ENCODE measurements around the gene NUDT22. TPM values are rescaled to one million over a fixed set of nuclear protein-coding genes. Genes with fewer than 3 reads are reported as not detected.

NUDT22 gene
- total RNA-seq, 1 experiment from 2014 or later = 72.4 TPM

- Histone ChIP-seq H3K4me3 (ENCODE audit: low read depth, low read length, poor library complexity, severe bottlenecking) (peak overlapping the region; percentile 40), H3K27ac (ENCODE audit: low read depth, low read length, poor library complexity, severe bottlenecking) (peak overlapping the region; percentile 93), H3K9me3 (ENCODE audit: low read depth, low read length, poor library complexity, severe bottlenecking) (no peaks in the 10 kb centered on the region), H3K27me3 (replicated peaks; ENCODE audit: insufficient read depth, low read depth, low read length, poor library complexity) (no peaks in the 10 kb centered on the region), H3K4me1 (ENCODE audit: insufficient read depth, low read length, poor library complexity, severe bottlenecking) (peaks cover 63% of the 10 kb centered on the region), H3K36me3 (ENCODE audit: insufficient read depth, low read length, poor library complexity, severe bottlenecking) (peaks cover 37% of the 10 kb centered on the region)
- intact Hi-C loops (cut with micrococcal nuclease; ENCODE audit: unreplicated experiment) = loop anchor here (5.0 kb wide), 1 partner anchor 40 kb away; the partner anchor contains the start of gene PPP1R14B
- ChIA-PET CTCF (interaction anchor here (0.5 to 4.6 kb wide), 8 partner anchors 20 to 242 kb away, joined by 3 to 33 read pairs (median 5); partner anchors contain the start of genes CATSPERZ, DNAJC4 and ESRRA), POLR2A (ENCODE audit: low non-redundant PET) (interaction anchor here (0.6 to 1.8 kb wide), 2 partner anchors 22 to 89 kb away, joined by 4 to 5 read pairs; partner anchors contain the start of gene STIP1)
- no TSS peak for BruUV-seq (replicated peaks)
- TF ChIP-seq, protein P1, sequence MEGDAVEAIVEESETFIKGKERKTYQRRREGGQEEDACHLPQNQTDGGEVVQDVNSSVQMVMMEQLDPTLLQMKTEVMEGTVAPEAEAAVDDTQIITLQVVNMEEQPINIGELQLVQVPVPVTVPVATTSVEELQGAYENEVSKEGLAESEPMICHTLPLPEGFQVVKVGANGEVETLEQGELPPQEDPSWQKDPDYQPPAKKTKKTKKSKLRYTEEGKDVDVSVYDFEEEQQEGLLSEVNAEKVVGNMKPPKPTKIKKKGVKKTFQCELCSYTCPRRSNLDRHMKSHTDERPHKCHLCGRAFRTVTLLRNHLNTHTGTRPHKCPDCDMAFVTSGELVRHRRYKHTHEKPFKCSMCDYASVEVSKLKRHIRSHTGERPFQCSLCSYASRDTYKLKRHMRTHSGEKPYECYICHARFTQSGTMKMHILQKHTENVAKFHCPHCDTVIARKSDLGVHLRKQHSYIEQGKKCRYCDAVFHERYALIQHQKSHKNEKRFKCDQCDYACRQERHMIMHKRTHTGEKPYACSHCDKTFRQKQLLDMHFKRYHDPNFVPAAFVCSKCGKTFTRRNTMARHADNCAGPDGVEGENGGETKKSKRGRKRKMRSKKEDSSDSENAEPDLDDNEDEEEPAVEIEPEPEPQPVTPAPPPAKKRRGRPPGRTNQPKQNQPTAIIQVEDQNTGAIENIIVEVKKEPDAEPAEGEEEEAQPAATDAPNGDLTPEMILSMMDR (conservative IDR thresholded peaks at IDR 0.05; ENCODE audit: low read depth, low read length) = no peak
- no peak for TF ChIP-seq EZH2 (IDR thresholded peaks at IDR 0.05; ENCODE audit: borderline replicate concordance, low read depth, low read length, poor library complexity, severe bottlenecking)
- peak; percentile 98 for DNase-seq (ENCODE audit: low spot score)
Measured at GRCh38 chr11:64207256-64208085, 18.6 kb upstream of the NUDT22 start.

DNA sequence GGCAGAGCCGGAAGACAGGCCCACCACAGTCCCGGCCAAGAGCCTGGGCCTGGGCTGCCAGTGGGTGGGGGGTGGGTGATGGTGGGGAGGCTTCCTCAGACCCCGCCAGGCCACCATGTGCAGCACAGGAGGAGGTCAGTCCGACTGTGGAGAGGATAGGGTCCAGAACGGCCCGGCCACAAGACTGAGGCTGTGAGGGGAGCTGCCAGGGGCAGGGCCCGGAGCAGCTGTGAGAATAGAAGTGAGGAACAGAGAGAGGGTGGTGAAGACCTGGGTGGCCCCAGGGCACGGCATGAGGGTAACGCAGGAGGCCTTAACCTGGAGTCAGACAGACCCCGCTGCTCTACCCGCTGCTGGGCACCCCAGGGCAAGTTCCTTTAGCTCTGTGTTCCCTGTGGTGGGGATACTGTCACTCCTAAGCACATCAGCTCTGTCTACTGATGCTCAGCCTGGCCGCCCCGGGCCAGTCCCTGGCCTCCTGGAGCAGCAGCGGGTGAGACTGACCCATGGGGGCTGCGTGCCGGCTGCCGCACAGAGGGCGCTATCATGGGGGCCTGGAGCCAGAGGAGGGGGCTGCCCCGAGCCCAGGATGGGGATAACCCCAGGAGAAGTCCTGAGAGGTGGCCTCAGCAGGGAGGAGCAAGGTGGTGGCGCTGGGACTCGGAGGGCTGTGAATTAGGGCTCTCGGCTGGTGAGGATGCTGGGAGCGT is 17.8 kb upstream of the NUDT22 start:
- DNase-seq (ENCODE audit: low spot score) = no peak
- ChIA-PET CTCF (interaction anchor here (0.6 to 4.6 kb wide), 4 partner anchors 22 to 97 kb away, joined by 3 to 33 read pairs (median 8); partner anchors contain the start of genes CATSPERZ, DNAJC4 and ESRRA), POLR2A (ENCODE audit: low non-redundant PET) (interaction anchor here (0.6 to 1.8 kb wide), 2 partner anchors 22 to 90 kb away, joined by 4 to 5 read pairs; partner anchors contain the start of gene STIP1)
- Histone ChIP-seq H3K27me3 (replicated peaks; ENCODE audit: insufficient read depth, low read depth, low read length, poor library complexity) (no peaks in the 10 kb centered on the region), H3K4me3 (ENCODE audit: low read depth, low read length, poor library complexity, severe bottlenecking) (peak overlapping the region; percentile 40), H3K36me3 (ENCODE audit: insufficient read depth, low read length, poor library complexity, severe bottlenecking) (peaks cover 30% of the 10 kb centered on the region), H3K9me3 (ENCODE audit: low read depth, low read length, poor library complexity, severe bottlenecking) (no peaks in the 10 kb centered on the region), H3K27ac (ENCODE audit: low read depth, low read length, poor library complexity, severe bottlenecking) (peak overlapping the region; percentile 93), H3K4me1 (ENCODE audit: insufficient read depth, low read length, poor library complexity, severe bottlenecking) (peaks cover 63% of the 10 kb centered on the region)
- TF ChIP-seq EZH2 (IDR thresholded peaks at IDR 0.05; ENCODE audit: borderline replicate concordance, low read depth, low read length, poor library complexity, severe bottlenecking) = no peak
- TF ChIP-seq, protein P1 (conservative IDR thresholded peaks at IDR 0.05; ENCODE audit: low read depth, low read length) = no peak
- intact Hi-C loops (cut with micrococcal nuclease; ENCODE audit: unreplicated experiment) = loop anchor here (5.0 kb wide), 1 partner anchor 39 kb away; the partner anchor contains the start of gene PPP1R14B
- BruUV-seq (replicated peaks) = no TSS peak

- TF ChIP-seq, protein P1 (conservative IDR thresholded peaks at IDR 0.05; ENCODE audit: low read depth, low read length) = no peak
- no peak for TF ChIP-seq EZH2 (IDR thresholded peaks at IDR 0.05; ENCODE audit: borderline replicate concordance, low read depth, low read length, poor library complexity, severe bottlenecking)
- CTCF ChIA-PET = no interaction called here
- peak overlapping the region; percentile 40 for H3K4me3 ChIP-seq (ENCODE audit: low read depth, low read length, poor library complexity, severe bottlenecking)
- peak overlapping the region; percentile 93 for H3K27ac ChIP-seq (ENCODE audit: low read depth, low read length, poor library complexity, severe bottlenecking)
- H3K36me3 ChIP-seq (ENCODE audit: insufficient read depth, low read length, poor library complexity, severe bottlenecking) = peaks cover 26% of the 10 kb centered on the region
- BruUV-seq (replicated peaks) = no TSS peak
- no peaks in the 10 kb centered on the region for H3K9me3 ChIP-seq (ENCODE audit: low read depth, low read length, poor library complexity, severe bottlenecking)
- H3K27me3 ChIP-seq (replicated peaks; ENCODE audit: insufficient read depth, low read depth, low read length, poor library complexity) = no peaks in the 10 kb centered on the region
- peaks cover 59% of the 10 kb centered on the region for H3K4me1 ChIP-seq (ENCODE audit: insufficient read depth, low read length, poor library complexity, severe bottlenecking)
- POLR2A ChIA-PET (ENCODE audit: low non-redundant PET) = no interaction called here
- DNase-seq (ENCODE audit: low spot score) = no peak
- intact Hi-C loops (cut with micrococcal nuclease; ENCODE audit: unreplicated experiment) = loop anchor here (5.0 kb wide), 1 partner anchor 38 kb away; the partner anchor contains the start of gene PPP1R14B
Measured at GRCh38 chr11:64208796-64209562, 17.1 kb upstream of the NUDT22 start.

Data from A673 (cell line).